NT2/D1 (cell line): ENCODE data around the gene CALHM1.

Experiments
- SUZ12 ChIP-seq: IDR thresholded peaks from 2 replicates; pipeline ENCODE4 v1.6.1; 2011; ENCODE audit not compliant: insufficient read length, insufficient read depth; ENCODE audit errors: extremely low read depth
- YY1 ChIP-seq: IDR thresholded peaks from 2 replicates; pipeline ENCODE4 v1.6.1; 2011; ENCODE audit not compliant: insufficient read length, insufficient read depth

DNA sequence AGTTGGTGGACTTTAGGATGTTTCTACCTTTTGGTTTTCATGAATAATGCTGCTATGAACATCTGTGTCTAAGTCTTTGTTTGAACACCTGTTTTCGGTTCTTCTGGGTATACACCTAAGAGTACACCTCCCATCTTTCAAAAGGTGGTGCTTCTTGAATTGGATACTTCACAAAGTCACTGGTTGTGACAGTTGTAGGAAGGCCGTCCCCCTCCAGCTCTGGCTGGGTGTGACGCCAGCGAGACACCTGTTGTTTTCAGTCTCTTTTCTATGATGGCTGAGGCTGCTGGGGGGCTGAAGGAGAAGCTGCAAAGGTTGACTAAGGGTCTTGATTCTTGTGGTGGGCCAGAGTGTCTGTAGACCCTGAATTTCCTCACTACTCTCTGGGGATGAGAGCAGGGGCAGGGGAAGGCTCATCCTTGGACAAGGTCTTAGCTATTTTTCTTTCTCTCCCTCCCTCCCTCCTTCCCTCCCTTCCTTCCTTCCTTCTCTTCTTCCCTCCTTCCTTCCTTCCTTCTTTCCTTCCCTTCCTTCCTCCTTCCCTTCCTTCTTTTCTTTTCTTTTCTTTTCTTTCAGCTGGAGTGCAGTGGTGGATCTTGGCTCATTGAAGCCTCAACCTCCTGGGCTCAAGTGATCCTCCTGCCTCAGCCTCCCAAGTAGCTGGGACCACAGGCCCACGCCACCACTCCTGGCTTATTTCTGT lies 40.4 kb upstream of the CALHM1 start:
- TF ChIP-seq SUZ12 (no peak), YY1 (no peak)
